WI38 (cell line): ENCODE results near the gene PABPN1L.
A peak's percentile ranks its signal among the peaks of the same experiment; 100 is the strongest.

Experiments used
- H3K4me3 ChIP-seq: 2 replicates; pipeline ENCODE4 v1.5.1; 2011; ENCODE audit warnings: low read depth, mild to moderate bottlenecking, control low read depth, low read length
- TF ChIP-seq, protein P1 (sequence below): IDR thresholded peaks from 2 replicates; pipeline ENCODE4 v1.5.1; 2012; ENCODE audit warnings: low read depth, mild to moderate bottlenecking, control low read depth, low read length

Gene PABPN1L

DNA sequence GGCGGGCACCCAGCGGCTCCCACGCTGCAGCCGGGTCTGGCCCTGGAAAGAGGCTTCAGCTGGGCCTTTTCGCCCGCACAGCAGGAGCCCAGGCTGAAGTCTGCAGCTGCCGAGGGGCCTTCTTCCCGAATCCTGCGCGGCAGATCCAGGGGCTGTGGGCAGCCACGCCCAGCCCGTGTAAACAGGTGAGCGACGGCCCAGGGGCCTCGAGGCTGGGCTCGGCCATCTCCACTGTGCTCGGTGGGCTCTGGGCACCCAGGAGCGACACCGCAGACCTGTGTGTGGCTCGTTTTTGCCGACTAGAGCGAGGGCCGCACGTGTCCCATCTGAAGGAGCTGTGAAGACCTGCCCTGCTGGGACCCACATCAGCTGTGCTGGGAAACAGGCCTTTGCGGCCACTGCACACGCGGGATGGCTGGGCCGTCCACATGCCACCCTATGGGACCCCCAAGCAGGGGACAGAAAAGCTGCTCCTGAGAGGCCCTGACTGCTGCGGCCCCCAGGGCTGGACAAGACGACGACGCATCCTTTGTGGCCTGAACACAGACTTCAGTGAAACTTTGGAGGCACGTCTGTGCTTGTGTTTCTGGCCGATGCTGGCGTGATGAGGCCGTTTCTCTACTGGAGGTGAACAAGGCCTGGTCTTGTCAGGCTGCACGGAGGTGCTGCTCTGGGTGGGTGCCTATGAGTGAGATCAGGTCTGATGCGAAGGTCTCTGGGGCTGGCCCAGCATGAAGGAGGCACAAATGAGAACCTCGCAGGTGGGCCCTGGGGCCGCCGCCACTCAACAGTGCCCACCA lies 49.5 kb downstream of the PABPN1L start:
- TF ChIP-seq, protein P1, sequence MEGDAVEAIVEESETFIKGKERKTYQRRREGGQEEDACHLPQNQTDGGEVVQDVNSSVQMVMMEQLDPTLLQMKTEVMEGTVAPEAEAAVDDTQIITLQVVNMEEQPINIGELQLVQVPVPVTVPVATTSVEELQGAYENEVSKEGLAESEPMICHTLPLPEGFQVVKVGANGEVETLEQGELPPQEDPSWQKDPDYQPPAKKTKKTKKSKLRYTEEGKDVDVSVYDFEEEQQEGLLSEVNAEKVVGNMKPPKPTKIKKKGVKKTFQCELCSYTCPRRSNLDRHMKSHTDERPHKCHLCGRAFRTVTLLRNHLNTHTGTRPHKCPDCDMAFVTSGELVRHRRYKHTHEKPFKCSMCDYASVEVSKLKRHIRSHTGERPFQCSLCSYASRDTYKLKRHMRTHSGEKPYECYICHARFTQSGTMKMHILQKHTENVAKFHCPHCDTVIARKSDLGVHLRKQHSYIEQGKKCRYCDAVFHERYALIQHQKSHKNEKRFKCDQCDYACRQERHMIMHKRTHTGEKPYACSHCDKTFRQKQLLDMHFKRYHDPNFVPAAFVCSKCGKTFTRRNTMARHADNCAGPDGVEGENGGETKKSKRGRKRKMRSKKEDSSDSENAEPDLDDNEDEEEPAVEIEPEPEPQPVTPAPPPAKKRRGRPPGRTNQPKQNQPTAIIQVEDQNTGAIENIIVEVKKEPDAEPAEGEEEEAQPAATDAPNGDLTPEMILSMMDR = no peak
- H3K4me3 ChIP-seq = no peak overlapping the region

DNA sequence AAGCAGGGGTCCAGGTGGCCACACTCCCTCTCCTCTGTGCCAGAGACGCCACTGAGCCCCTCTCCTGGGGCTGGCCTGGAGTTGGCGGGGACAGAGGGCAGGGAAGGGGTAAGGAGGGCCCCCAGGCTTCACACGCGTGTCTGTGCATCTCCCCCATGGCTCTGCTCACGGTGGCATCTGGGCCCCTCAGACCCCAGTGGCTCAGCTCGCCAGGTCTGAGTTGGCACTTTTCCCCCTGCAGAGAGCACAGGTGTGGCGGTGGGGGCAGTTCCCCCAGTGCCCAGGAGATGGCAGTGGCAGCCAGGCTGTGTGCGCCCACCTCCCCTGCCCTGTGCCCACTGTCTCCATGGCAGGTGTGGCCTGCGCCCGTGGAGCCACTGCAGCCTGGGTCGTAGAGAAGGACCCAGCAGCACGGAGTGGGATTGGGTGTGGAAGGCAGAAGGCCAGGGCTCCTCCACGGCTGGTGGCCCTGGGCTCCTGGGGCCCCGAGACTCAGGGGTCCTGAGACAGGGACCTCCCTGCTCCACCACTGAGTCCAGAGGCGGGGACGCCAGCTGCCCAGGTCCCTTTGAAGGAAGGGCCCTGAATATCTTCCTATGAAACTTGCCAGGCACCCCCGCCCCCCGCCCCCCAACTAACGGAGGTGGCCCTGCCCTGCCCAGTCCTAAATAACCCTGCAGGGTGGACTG lies 50.4 kb downstream of the PABPN1L start:
- no peak overlapping the region for H3K4me3 ChIP-seq
- TF ChIP-seq, protein P1 = peak; percentile 65

DNA sequence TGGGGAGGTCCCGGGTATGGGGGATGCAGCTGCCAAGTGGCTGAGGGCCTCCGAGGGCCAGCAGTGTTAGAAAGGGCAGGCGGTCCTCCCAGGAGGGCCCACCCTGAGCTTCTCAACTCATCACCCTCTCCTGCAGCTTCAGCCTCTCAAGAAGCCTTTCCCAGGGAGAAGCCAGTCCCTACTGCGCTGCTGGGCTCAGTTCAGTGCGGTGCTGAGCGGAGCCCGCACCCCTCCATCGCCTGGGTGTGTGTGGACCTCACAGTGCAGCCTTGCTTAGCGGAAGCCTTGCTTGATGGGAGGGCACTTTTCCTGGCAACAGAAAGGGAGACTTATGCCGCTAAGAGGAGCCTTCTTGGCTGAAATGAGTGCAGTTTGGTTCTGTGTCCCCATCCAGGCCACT lies 51.2 kb downstream of the PABPN1L start:
- no peak overlapping the region for H3K4me3 ChIP-seq
- TF ChIP-seq, protein P1 = no peak

DNA sequence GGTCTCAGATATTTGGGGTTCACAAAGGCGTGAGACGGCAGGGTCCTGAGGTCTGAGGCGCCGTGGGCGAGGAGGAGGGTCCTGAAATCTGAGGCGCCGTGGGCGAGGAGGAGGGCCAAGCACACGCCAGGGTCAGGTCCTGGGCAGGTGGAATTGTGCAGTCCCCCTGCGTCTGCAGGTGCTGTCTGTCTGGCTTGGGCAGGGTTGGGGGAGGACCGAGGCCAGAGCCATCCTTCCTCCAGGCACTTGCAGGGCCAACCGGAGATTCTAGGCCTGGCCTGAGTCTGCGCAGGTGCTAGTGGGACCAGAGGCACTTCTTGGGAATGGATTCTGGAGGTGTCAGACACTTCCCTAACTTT lies 52.3 kb downstream of the PABPN1L start:
- H3K4me3 ChIP-seq = no peak overlapping the region
- TF ChIP-seq, protein P1 = no peak
